OCI-LY3 (cell line): ENCODE measurements around the gene KLHL40.

Experiments used
- H2AFZ ChIP-seq: fragments of 200-600, 300-600 bp; shearing (Covaris generic); 2 replicates; pipeline ENCODE4 v1.6.0; 2014; ENCODE audit warnings: antibody characterized with exemption, low read depth, low read length
- H3K27ac ChIP-seq: fragments of 200-600, 300-600 bp; sonication (generic); 2 replicates; pipeline ENCODE4 v1.5.1; 2014; ENCODE audit warnings: mild to moderate bottlenecking, low read length, moderate library complexity, mixed read lengths
- H3K27me3 ChIP-seq: fragments of 200-600, 300-600 bp; sonication (generic); 2 replicates; pipeline ENCODE4 v1.6.1; 2014; ENCODE audit warnings: low read depth, low read length, mixed read lengths
- H3K36me3 ChIP-seq: fragments of 200-600, 300-600 bp; sonication (generic); replicated peaks from 2 replicates; pipeline ENCODE3; 2014; ENCODE audit warnings: low read depth, low read length, mixed read lengths
- H3K4me1 ChIP-seq: fragments of 300-600, 200-600 bp; sonication (generic); 2 replicates; pipeline ENCODE4 v1.6.1; 2014; ENCODE audit warnings: low read length, mixed read lengths
- H3K4me2 ChIP-seq: fragments of 200-600, 300-600 bp; sonication (generic); 2 replicates; pipeline ENCODE4 v1.6.1; 2014; ENCODE audit warnings: low read length, mixed read lengths
- H3K4me3 ChIP-seq: fragments of 300-600, 200-600 bp; sonication (generic); 2 replicates; pipeline ENCODE4 v1.5.1; 2014; ENCODE audit warnings: antibody characterized with exemption, mild to moderate bottlenecking, low read length, moderate library complexity
- H3K79me2 ChIP-seq: fragments of 300-600, 200-600 bp; shearing (Covaris generic); 2 replicates; pipeline ENCODE4 v1.6.1; 2014; ENCODE audit warnings: mild to moderate bottlenecking, low read length, mixed read lengths
- H3K9ac ChIP-seq: fragments of 300-600, 200-600 bp; shearing (Covaris generic); 2 replicates; pipeline ENCODE4 v1.6.0; 2014; ENCODE audit warnings: mild to moderate bottlenecking, low read length, moderate library complexity
- H3K9me3 ChIP-seq: fragments of 200-600, 300-600 bp; shearing (Covaris generic); 2 replicates; pipeline ENCODE4 v1.6.1; 2014; ENCODE audit warnings: low read length, mixed read lengths; ENCODE audit not compliant: insufficient read depth
- H4K20me1 ChIP-seq: fragments of 200-600, 300-600 bp; sonication (generic); 2 replicates; pipeline ENCODE4 v1.6.1; 2016; ENCODE audit warnings: low read length, mixed read lengths; ENCODE audit not compliant: insufficient read depth
- CTCF ChIP-seq: fragments of 200-600, 300-600 bp; sonication (generic); IDR thresholded peaks from 2 replicates; pipeline ENCODE4 v1.5.1; 2014; ENCODE audit warnings: antibody characterized with exemption, low read length, low read depth
- EZH2phosphoT487 ChIP-seq: fragments of 200-600 bp; shearing (Covaris generic); IDR thresholded peaks from 2 replicates; pipeline ENCODE4 v1.6.1; 2018; ENCODE audit warnings: antibody characterized with exemption, mixed run types, low read depth

The KLHL40 gene

GRCh38 chr3:42732829-42733459 is 47.6 kb downstream of the KLHL40 start:
- H3K27me3 ChIP-seq = no peaks in the 10 kb centered on the region
- H3K4me2 ChIP-seq = no peak overlapping the region
- H3K4me1 ChIP-seq = peaks cover 13% of the 10 kb centered on the region
- H3K4me3 ChIP-seq = no peak overlapping the region
- H4K20me1 ChIP-seq = no peaks in the 10 kb centered on the region
- H2AFZ ChIP-seq = no peak overlapping the region
- no peaks in the 10 kb centered on the region for H3K9me3 ChIP-seq
- no peak overlapping the region for H3K27ac ChIP-seq
- H3K79me2 ChIP-seq = no peaks in the 10 kb centered on the region
- H3K36me3 ChIP-seq = no peaks in the 10 kb centered on the region
- no peak for TF ChIP-seq EZH2phosphoT487
- no peak for TF ChIP-seq CTCF
- H3K9ac ChIP-seq = no peak overlapping the region

GRCh38 chr3:42733501-42734262 is 48.3 kb downstream of the KLHL40 start:
- no peaks in the 10 kb centered on the region for H3K36me3 ChIP-seq
- H2AFZ ChIP-seq = no peak overlapping the region
- no peak overlapping the region for H3K27ac ChIP-seq
- no peaks in the 10 kb centered on the region for H4K20me1 ChIP-seq
- H3K27me3 ChIP-seq = no peaks in the 10 kb centered on the region
- no peak overlapping the region for H3K4me3 ChIP-seq
- TF ChIP-seq EZH2phosphoT487 = no peak
- TF ChIP-seq CTCF = no peak
- no peaks in the 10 kb centered on the region for H3K79me2 ChIP-seq
- no peaks in the 10 kb centered on the region for H3K9me3 ChIP-seq
- peaks cover 13% of the 10 kb centered on the region for H3K4me1 ChIP-seq
- H3K4me2 ChIP-seq = no peak overlapping the region
- no peak overlapping the region for H3K9ac ChIP-seq

- no peak overlapping the region for H3K4me2 ChIP-seq
- H4K20me1 ChIP-seq = no peaks in the 10 kb centered on the region
- peaks cover 16% of the 10 kb centered on the region for H3K4me1 ChIP-seq
- TF ChIP-seq CTCF (no peak), EZH2phosphoT487 (no peak)
- no peak overlapping the region for H3K9ac ChIP-seq
- H2AFZ ChIP-seq = no peak overlapping the region
- H3K36me3 ChIP-seq = no peaks in the 10 kb centered on the region
- no peak overlapping the region for H3K27ac ChIP-seq
- no peaks in the 10 kb centered on the region for H3K79me2 ChIP-seq
- H3K9me3 ChIP-seq = no peaks in the 10 kb centered on the region
- no peaks in the 10 kb centered on the region for H3K27me3 ChIP-seq
- H3K4me3 ChIP-seq = no peak overlapping the region
Observed at GRCh38 chr3:42734263-42734860, 49.0 kb downstream of the KLHL40 start.

- Histone ChIP-seq H3K4me3 (no peak overlapping the region), H3K36me3 (no peaks in the 10 kb centered on the region), H3K9me3 (no peaks in the 10 kb centered on the region), H3K4me2 (no peak overlapping the region), H3K9ac (no peak overlapping the region), H3K27ac (no peak overlapping the region), H2AFZ (no peak overlapping the region), H3K4me1 (peaks cover 16% of the 10 kb centered on the region), H3K27me3 (no peaks in the 10 kb centered on the region), H3K79me2 (no peaks in the 10 kb centered on the region), H4K20me1 (no peaks in the 10 kb centered on the region)
- TF ChIP-seq CTCF (no peak), EZH2phosphoT487 (no peak)
Observed at GRCh38 chr3:42735019-42735418, 49.7 kb downstream of the KLHL40 start.
